Fibroblast of lung (primary cell): ENCODE measurements around the gene KRTAP5-1. TPM values are rescaled to one million over a fixed set of nuclear protein-coding genes. Genes with fewer than 3 reads are reported as not detected.
A peak's percentile ranks its signal among the peaks of the same experiment; 100 is the strongest.

Source experiments
- DNase-seq, 2 donors: peaks; one replicate each; pipeline versions ENCODE4 v3.0.0 to v3.0.0-alpha.2; 2010; ENCODE audit warnings: low read depth in 2 of 2
- H2AFZ ChIP-seq: 2 replicates; pipeline ENCODE4 v1.5.1; 2012; ENCODE audit warnings: low read length, control low read depth, inconsistent platforms
- H3K27ac ChIP-seq: 2 replicates; pipeline ENCODE4 v1.5.1; 2011; ENCODE audit warnings: low read length, control low read depth; ENCODE audit not compliant: insufficient read depth
- H3K27me3 ChIP-seq: 2 replicates; pipeline ENCODE4 v1.5.1; 2011; ENCODE audit warnings: mild to moderate bottlenecking, low read length; ENCODE audit not compliant: control insufficient read depth, insufficient read depth
- H3K36me3 ChIP-seq: 2 replicates; pipeline ENCODE4 v1.5.1; 2011; ENCODE audit warnings: low read length; ENCODE audit not compliant: control insufficient read depth, insufficient read depth
- H3K4me1 ChIP-seq: 2 replicates; pipeline ENCODE4 v1.5.1; 2011; ENCODE audit warnings: low read length; ENCODE audit not compliant: control insufficient read depth, insufficient read depth; ENCODE audit errors: extremely low read depth
- H3K4me2 ChIP-seq: 2 replicates; pipeline ENCODE4 v1.5.1; 2011; ENCODE audit warnings: low read length, control low read depth; ENCODE audit not compliant: insufficient read depth; ENCODE audit errors: extremely low read depth
- H3K4me3 ChIP-seq, 4 experiments: fragments of 200-600 bp in 1 of 4; sonication (generic) in 1 of 4; replicated peaks in 1 of 4; 2 replicates each; pipeline ENCODE4 v1.5.1; 2011 to 2016; ENCODE audit warnings: low read length in 4 of 4, low read depth in 3 of 4, mild to moderate bottlenecking in 3 of 4, control low read depth in 2 of 4, inconsistent platforms in 1 of 4, mixed read lengths in 1 of 4; ENCODE audit not compliant: insufficient read depth in 1 of 4; ENCODE audit errors: control extremely low read depth in 1 of 4
- H3K79me2 ChIP-seq: 2 replicates; pipeline ENCODE4 v1.5.1; 2012; ENCODE audit warnings: mild to moderate bottlenecking, low read length, inconsistent platforms; ENCODE audit not compliant: control insufficient read depth, insufficient read depth
- H3K9ac ChIP-seq: 2 replicates; pipeline ENCODE4 v1.5.1; 2011; ENCODE audit warnings: mild to moderate bottlenecking, low read length, control low read depth; ENCODE audit not compliant: insufficient read depth
- H3K9me3 ChIP-seq: 2 replicates; pipeline ENCODE4 v1.5.1; 2012; ENCODE audit warnings: low read depth, low read length; ENCODE audit not compliant: control insufficient read depth, insufficient read depth
- H4K20me1 ChIP-seq: 2 replicates; pipeline ENCODE4 v1.5.1; 2011; ENCODE audit warnings: low read length; ENCODE audit not compliant: control insufficient read depth, insufficient read depth; ENCODE audit errors: extremely low read depth
- CTCF ChIP-seq, 2 donors: IDR thresholded peaks in 1 of 2; conservative IDR thresholded peaks in 1 of 2; 1 replicate in 1 of 2; 2 replicates in 1 of 2; pipeline ENCODE4 v1.5.1; 2011 to 2012; ENCODE audit warnings: low read length in 2 of 2, control low read depth in 1 of 2, inconsistent platforms in 1 of 2, low read depth in 1 of 2, mild to moderate bottlenecking in 1 of 2
- EZH2 ChIP-seq: IDR thresholded peaks from 2 replicates; pipeline ENCODE4 v1.5.1; 2012; ENCODE audit warnings: low read length, control low read depth, mild to moderate bottlenecking; ENCODE audit errors: missing control alignments
- polyA plus RNA-seq, 2 donors: library from polyadenylated mRNA; depleted of rRNA in 1 of 2; stranded (reverse) in 1 of 2; unstranded in 1 of 2; fragments of >200 nt; gene quantifications; 2 replicates each; pipeline ENCODE4 v1.2.1, GENCODE V29; 2011 to 2012; ENCODE audit warnings: missing spikeins in 1 of 2
- total RNA-seq: library from RNA; depleted of rRNA; stranded (reverse); fragments of >200 nt; gene quantifications from 2 replicates; pipeline ENCODE4 v1.2.1, GENCODE V29; 2014

The KRTAP5-1 gene
- total and polyA plus RNA-seq, 2 donors (not counting 1 experiment from before 2014, with no cell fraction given), result not detected

- Histone ChIP-seq H3K79me2 (peaks cover 24% of the 10 kb centered on the region), H3K4me3 (no peak overlapping the region)
- TF ChIP-seq EZH2 (no peak), CTCF (conservative IDR thresholded peaks at IDR 0.05 in 1 of 2, IDR thresholded peaks at IDR 0.05 in 1 of 2; ENCODE audit: low read depth in 1 of 2, low read length in 2 of 2) (no peak)
Observed at GRCh38 chr11:1536065-1536843, 48.8 kb downstream of the KRTAP5-1 start.

GRCh38 chr11:1534682-1535081, 50.4 kb downstream of the KRTAP5-1 start:
- H3K9me3 ChIP-seq, result no peaks in the 10 kb centered on the region
- H2AFZ ChIP-seq, result no peak overlapping the region
- peaks cover 2% of the 10 kb centered on the region for H4K20me1 ChIP-seq
- peaks cover 1% of the 10 kb centered on the region for H3K36me3 ChIP-seq
- H3K27me3 ChIP-seq, result peaks cover 4% of the 10 kb centered on the region
- H3K9ac ChIP-seq, result no peak overlapping the region
- no peak for TF ChIP-seq CTCF (conservative IDR thresholded peaks at IDR 0.05 in 1 of 2, IDR thresholded peaks at IDR 0.05 in 1 of 2; ENCODE audit: low read depth in 1 of 2, low read length in 2 of 2)
- no peak for TF ChIP-seq EZH2
- no peak overlapping the region for H3K27ac ChIP-seq
- H3K4me3 ChIP-seq, result no peak overlapping the region
- H3K4me2 ChIP-seq, result no peak overlapping the region
- DNase-seq, result peak in 1 of 2 donors; percentile 77
- peaks cover 3% of the 10 kb centered on the region for H3K4me1 ChIP-seq
- H3K79me2 ChIP-seq, result peaks cover 35% of the 10 kb centered on the region

More at GRCh38 chr11:1536065-1536843, 48.8 kb downstream of the KRTAP5-1 start:
- Histone ChIP-seq H3K4me1 (peaks cover 2% of the 10 kb centered on the region), H3K4me2 (no peak overlapping the region), H3K27me3 (peaks cover 4% of the 10 kb centered on the region), H3K9ac (no peak overlapping the region), H3K36me3 (peaks cover 1% of the 10 kb centered on the region), H2AFZ (no peak overlapping the region), H4K20me1 (peaks cover 2% of the 10 kb centered on the region), H3K9me3 (no peaks in the 10 kb centered on the region), H3K27ac (no peak overlapping the region)
- DNase-seq, result no peak

Other genes starting within 250 kb of the KRTAP5-1 start
- 0.26 and 0.33 TPM in 2 replicates for gene BRSK2, start 195.3 kb downstream of the KRTAP5-1 start, total RNA-seq
- 0.05 and 0.11 TPM in 2 replicates for gene BRSK2, start 195.3 kb downstream of the KRTAP5-1 start, polyA plus RNA-seq
- 29.3 and 30.1 TPM in 2 replicates for gene MOB2, start 98.5 kb downstream of the KRTAP5-1 start, total RNA-seq
- gene MOB2, start 98.5 kb downstream of the KRTAP5-1 start, polyA plus RNA-seq, result 13.1 and 17.1 TPM in 2 replicates
- gene DUSP8, start 13.0 kb downstream of the KRTAP5-1 start, total RNA-seq, result 0.51 and 0.66 TPM in 2 replicates
- gene DUSP8, start 13.0 kb downstream of the KRTAP5-1 start, polyA plus RNA-seq, result 0.62 and 1.6 TPM in 2 replicates
- not detected in 2 replicates for gene KRTAP5-2, start 13.0 kb upstream of the KRTAP5-1 start, total RNA-seq
- not detected in 2 replicates for gene KRTAP5-2, start 13.0 kb upstream of the KRTAP5-1 start, polyA plus RNA-seq
- not detected in 2 replicates for gene KRTAP5-3, start 23.2 kb upstream of the KRTAP5-1 start, total RNA-seq
- not detected in 2 replicates for gene KRTAP5-3, start 23.2 kb upstream of the KRTAP5-1 start, polyA plus RNA-seq
- not detected in 2 replicates for gene KRTAP5-4, start 36.9 kb upstream of the KRTAP5-1 start, total RNA-seq
- not detected in 2 replicates for gene KRTAP5-4, start 36.9 kb upstream of the KRTAP5-1 start, polyA plus RNA-seq
- not detected in 2 replicates for gene KRTAP5-5, start 44.5 kb upstream of the KRTAP5-1 start, total RNA-seq
- not detected in 2 replicates for gene KRTAP5-5, start 44.5 kb upstream of the KRTAP5-1 start, polyA plus RNA-seq
- gene KRTAP5-6, start 111.9 kb upstream of the KRTAP5-1 start, total RNA-seq, result not detected in 2 replicates
- gene KRTAP5-6, start 111.9 kb upstream of the KRTAP5-1 start, polyA plus RNA-seq, result not detected in 2 replicates
- 0.26 and 0.50 TPM in 2 replicates for gene IFITM10, start 165.3 kb upstream of the KRTAP5-1 start, total RNA-seq
- 0.05 and 0.15 TPM in 2 replicates for gene IFITM10, start 165.3 kb upstream of the KRTAP5-1 start, polyA plus RNA-seq
- gene CTSD, start 178.6 kb upstream of the KRTAP5-1 start, total RNA-seq, result 198 and 253 TPM in 2 replicates
- gene CTSD, start 178.6 kb upstream of the KRTAP5-1 start, polyA plus RNA-seq, result 120 and 135 TPM in 2 replicates
- gene SYT8, start 249.7 kb upstream of the KRTAP5-1 start, total RNA-seq, result not detected in 2 replicates
- not detected in 2 replicates for gene SYT8, start 249.7 kb upstream of the KRTAP5-1 start, polyA plus RNA-seq